Activated CD4-positive, CD25-positive, alpha-beta regulatory T cell (primary cell): ENCODE measurements around the gene HDAC4.

Experiments
- DNase-seq, 4 experiments: peaks; one replicate each; lab custom pipeline; 2025; lab: John Stamatoyannopoulos, UW

Gene HDAC4

GRCh38 chr2:239327536-239328350, 73.1 kb downstream of the HDAC4 start:
- no peak for DNase-seq

GRCh38 chr2:239326831-239327535, 73.8 kb downstream of the HDAC4 start:
- DNase-seq: peak; percentile 32 to 52 (median 48)

GRCh38 chr2:239324456-239324855, 76.4 kb downstream of the HDAC4 start:
- DNase-seq: no peak

- no peak for DNase-seq
Measured at GRCh38 chr2:239323447-239323846, 77.4 kb downstream of the HDAC4 start.

- no peak for DNase-seq
Measured at GRCh38 chr2:239322416-239323086, 78.3 kb downstream of the HDAC4 start.

- peak in 3 of 4 experiments; percentile 22 to 29 (median 24) for DNase-seq
Measured at GRCh38 chr2:239321596-239322415, 79.0 kb downstream of the HDAC4 start.

GRCh38 chr2:239318790-239319661, 81.8 kb downstream of the HDAC4 start:
- DNase-seq: no peak

GRCh38 chr2:239318151-239318611, 82.6 kb downstream of the HDAC4 start:
- no peak for DNase-seq

- no peak for DNase-seq
Measured at GRCh38 chr2:239316562-239317465, 84.0 kb downstream of the HDAC4 start.

- DNase-seq: no peak
Measured at GRCh38 chr2:239315308-239315707, 85.5 kb downstream of the HDAC4 start.

GRCh38 chr2:239313776-239314175, 87.0 kb downstream of the HDAC4 start:
- DNase-seq: no peak

GRCh38 chr2:239312741-239313667, 87.8 kb downstream of the HDAC4 start:
- DNase-seq: no peak

- DNase-seq: no peak
Measured at GRCh38 chr2:239312081-239312511, 88.7 kb downstream of the HDAC4 start.

GRCh38 chr2:239311132-239312040, 89.4 kb downstream of the HDAC4 start:
- no peak for DNase-seq

GRCh38 chr2:239310401-239311061, 90.3 kb downstream of the HDAC4 start:
- no peak for DNase-seq

GRCh38 chr2:239309398-239310245, 91.2 kb downstream of the HDAC4 start:
- no peak for DNase-seq
